Left kidney (tissue), 8 donors: ENCODE data around the gene FAM181B. TPM values are rescaled to one million over a fixed set of nuclear protein-coding genes. Genes with fewer than 3 reads are reported as not detected.

Source experiments
- DNase-seq: peaks from one replicate; pipeline ENCODE4 v3.0.0-alpha.2; 2013
- long read RNA-seq, 8 donors: transcript quantifications; one replicate each; lab custom pipeline, GENCODE V29; 2026
- polyA plus RNA-seq: library from polyadenylated mRNA; unstranded; fragments of 120-200 nt; gene quantifications from one replicate; pipeline ENCODE4 v1.2.1, GENCODE V29; 2013; ENCODE audit not compliant: insufficient read length

Gene FAM181B, protein sequence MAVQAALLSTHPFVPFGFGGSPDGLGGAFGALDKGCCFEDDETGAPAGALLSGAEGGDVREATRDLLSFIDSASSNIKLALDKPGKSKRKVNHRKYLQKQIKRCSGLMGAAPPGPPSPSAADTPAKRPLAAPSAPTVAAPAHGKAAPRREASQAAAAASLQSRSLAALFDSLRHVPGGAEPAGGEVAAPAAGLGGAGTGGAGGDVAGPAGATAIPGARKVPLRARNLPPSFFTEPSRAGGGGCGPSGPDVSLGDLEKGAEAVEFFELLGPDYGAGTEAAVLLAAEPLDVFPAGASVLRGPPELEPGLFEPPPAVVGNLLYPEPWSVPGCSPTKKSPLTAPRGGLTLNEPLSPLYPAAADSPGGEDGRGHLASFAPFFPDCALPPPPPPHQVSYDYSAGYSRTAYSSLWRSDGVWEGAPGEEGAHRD
- polyA plus RNA-seq: 2.3 TPM
- long read RNA-seq, donor 1, transcript FAM181B-201 (1 exons, 3,924 nt): major isoform, 19 of 19 reads
- long read RNA-seq, donor 1, partial matches to known transcripts: 0 of 19 reads
- long read RNA-seq, donor 1, other reads (novel, unspliced or antisense): 0 of 19 reads
- long read RNA-seq, donor 2, transcript FAM181B-201 (1 exons, 3,924 nt): major isoform, 9 of 9 reads
- long read RNA-seq, donor 2, partial matches to known transcripts: 0 of 9 reads
- long read RNA-seq, donor 2, other reads (novel, unspliced or antisense): 0 of 9 reads
- long read RNA-seq, donor 3, transcript FAM181B-201 (1 exons, 3,924 nt): major isoform, 12 of 12 reads
- long read RNA-seq, donor 3, partial matches to known transcripts: 0 of 12 reads
- long read RNA-seq, donor 3, other reads (novel, unspliced or antisense): 0 of 12 reads
- long read RNA-seq, donor 4, partial matches to known transcripts: 0 of 4 reads
- long read RNA-seq, donor 4, other reads (novel, unspliced or antisense): 0 of 4 reads
- long read RNA-seq, donor 5, transcript FAM181B-201 (1 exons, 3,924 nt): major isoform, 27 of 27 reads
- long read RNA-seq, donor 5, partial matches to known transcripts: 0 of 27 reads
- long read RNA-seq, donor 5, other reads (novel, unspliced or antisense): 0 of 27 reads
- long read RNA-seq, donor 6, transcript FAM181B-201 (1 exons, 3,924 nt): major isoform, 15 of 15 reads
- long read RNA-seq, donor 6, partial matches to known transcripts: 0 of 15 reads
- long read RNA-seq, donor 6, other reads (novel, unspliced or antisense): 0 of 15 reads
- long read RNA-seq, donor 7, transcript FAM181B-201 (1 exons, 3,924 nt): major isoform, 26 of 26 reads
- long read RNA-seq, donor 7, partial matches to known transcripts: 0 of 26 reads
- long read RNA-seq, donor 7, other reads (novel, unspliced or antisense): 0 of 26 reads
- long read RNA-seq, donor 8, transcript FAM181B-201 (1 exons, 3,924 nt): major isoform, 8 of 8 reads
- long read RNA-seq, donor 8, partial matches to known transcripts: 0 of 8 reads
- long read RNA-seq, donor 8, other reads (novel, unspliced or antisense): 0 of 8 reads

DNA sequence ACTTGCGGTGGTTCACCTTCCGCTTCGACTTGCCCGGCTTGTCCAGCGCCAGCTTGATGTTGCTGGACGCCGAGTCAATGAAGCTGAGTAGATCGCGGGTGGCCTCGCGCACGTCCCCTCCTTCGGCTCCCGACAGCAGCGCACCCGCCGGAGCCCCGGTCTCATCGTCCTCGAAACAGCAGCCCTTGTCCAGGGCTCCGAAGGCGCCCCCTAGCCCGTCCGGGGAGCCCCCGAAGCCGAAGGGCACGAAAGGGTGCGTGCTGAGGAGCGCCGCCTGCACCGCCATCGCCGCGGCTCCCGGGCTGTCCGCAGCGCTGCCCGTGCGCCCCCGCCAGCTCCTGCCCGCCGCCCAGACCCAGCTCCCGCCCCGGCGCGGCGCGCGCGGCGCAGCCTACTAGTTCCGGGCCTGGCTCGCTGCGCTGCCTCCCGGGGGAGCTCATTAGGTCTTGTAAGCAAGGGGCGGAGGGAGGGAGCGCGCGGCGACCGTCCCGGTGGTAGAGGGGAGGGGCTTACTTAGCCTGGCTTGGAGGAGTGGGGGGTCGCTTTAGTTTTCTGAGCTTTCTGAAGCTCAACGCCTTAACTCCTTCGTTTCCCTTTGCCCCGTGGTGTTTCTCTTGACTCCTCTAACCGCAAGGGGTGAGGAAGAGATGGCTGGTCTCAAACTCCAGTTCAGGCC is at the start of gene FAM181B:
TSS of gene FAM181B (minus strand) at position 421 of the 676 bp plus-strand sequence. CDS start at position 286, 135 bp downstream.
- DNase-seq: peak; percentile 84

DNA sequence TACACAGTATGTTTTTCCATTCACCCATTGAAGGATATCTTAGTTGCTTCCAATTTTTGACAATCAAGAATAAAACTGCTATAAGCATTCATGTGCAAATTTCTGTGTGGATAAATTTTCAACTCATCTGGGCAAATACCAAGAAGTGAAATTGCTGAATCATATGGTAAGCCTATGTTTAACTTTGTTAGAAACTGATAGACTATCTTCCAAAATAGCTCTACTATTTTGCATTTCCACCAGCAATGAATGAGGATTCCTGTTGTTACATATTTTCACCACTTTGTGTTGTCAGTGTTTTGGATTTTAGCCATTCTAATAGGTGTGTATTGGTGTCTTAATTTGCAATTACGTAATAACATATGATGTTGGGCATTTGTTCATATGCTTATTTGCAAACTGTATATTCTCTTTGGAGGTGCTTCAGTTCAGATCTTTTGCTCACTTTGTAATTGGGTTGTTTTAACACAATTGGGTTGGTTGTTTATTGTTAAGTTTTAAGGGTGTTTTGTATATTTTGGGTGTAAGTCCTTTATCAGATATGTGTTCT is 49.2 kb upstream of the FAM181B start:
- no peak for DNase-seq

DNA sequence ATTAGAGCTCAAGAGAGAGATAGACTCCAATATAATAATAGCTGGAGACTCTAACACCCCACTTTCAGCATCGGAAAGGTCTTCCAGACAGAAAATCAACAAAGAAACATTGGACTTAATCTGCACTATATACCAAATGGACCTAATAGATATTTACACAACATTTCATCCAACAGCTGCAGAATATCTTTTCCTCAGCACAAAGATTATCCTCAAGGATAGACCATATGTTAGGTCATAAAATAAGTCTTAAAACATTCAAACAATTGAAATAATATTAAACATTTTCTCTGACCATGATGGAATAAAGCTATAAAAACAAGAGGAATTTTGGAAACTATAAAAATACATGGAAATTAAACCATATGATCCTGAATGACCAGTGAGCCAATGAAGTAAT is 45.1 kb upstream of the FAM181B start:
- peak; percentile 26 for DNase-seq

DNA sequence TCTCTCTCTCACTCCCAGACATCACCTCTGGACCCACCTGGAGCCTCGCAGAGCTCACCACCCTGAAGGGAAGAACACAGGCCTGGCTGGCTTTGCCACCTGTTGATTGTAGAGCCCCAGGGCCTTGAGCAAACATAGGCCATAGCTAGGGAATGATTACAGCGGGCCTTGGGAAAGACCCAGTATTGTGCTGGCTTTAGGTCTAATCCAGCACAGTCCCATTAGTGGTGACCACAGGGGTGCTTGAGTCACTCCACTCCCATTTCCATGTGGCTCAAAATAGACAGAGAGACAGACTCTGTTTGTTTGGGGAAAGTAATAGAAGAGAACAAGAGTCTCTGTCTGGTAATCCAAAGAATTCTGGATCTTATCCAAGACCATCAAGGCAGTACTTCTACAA is 42.7 kb upstream of the FAM181B start:
- DNase-seq: no peak

DNA sequence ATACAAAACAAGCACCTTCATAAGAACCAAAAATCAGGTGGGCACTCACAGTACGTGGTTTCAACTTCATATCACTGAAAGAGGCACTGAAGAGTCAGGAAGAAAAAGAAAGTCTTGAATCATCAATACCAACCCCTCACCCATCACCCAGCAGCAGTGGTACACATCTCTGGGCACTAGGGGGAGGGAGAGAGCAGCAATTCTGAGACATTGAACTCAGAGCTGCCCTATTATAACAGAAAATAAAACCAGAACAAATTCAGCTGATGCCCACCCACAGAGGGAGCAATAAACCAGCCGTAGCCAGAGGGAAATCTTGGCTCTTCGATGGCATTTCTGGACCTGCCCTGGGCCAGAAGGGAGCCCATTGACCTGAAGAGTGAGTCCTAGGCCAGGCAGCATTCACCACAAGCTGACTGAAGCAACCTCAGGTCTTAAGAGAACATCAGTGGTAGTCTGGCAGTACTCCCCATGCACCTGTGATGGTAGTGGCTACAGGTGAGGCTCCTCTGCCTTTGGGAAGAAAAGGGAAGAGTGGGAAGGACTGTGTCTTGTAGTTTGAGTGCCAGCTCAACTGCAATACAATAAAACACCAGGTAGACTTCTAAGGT is 42.2 kb upstream of the FAM181B start:
- DNase-seq: no peak

DNA sequence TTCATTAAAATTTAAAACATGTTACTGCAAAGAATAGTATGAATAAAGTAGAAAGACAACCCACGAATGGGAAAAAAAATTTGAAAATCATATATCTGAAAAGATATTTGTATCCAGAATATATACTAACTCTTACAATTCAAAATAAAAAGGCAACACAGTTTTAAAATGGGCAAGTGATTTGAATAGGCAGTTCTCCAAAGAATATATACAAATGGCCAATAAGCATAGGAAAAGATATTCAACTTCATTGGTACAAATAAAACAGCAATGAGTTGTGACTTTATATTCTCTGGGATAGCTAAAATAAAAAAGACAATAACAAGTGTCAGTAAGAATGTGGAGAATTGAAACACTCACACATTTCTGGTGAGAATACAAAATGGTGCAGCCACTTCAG is 41.6 kb upstream of the FAM181B start:
- no peak for DNase-seq

DNA sequence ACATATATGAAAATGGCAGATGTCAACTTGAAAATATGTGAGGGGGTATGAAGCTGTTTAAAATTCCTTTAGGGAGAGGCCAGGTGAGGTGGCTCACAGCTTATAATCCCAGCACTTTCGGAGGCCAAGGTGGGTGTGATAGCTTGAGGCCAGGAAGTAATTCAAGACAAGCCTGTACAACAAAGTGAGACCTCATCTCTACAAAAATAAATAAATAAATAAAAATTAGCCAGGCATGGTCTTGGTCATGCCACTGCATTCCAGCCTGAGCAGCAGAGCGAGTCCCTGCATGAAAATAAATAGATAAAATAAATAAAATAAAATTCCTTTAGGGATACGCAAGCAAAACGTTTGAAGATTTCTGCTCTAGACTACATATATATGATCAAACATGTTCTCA is 38.1 kb upstream of the FAM181B start:
- no peak for DNase-seq

DNA sequence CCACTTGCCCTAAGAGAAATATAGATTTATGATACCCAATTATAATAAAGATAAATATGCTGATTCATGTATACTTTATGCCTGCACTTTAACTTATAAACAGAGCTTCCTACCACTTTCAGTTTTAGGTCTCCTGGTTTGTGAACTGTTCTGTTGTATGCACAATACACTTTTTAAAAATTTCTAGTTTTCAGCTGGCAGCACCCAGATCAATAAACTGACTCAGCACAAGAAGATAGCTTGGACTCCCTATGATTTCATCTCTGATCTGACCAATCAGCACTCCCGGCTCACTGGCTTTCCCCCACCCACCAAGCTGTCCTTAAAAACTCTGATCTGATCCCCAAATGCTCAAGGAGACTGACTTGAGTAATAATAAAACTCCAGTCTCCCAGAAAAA is 33.5 kb upstream of the FAM181B start:
- DNase-seq: no peak

DNA sequence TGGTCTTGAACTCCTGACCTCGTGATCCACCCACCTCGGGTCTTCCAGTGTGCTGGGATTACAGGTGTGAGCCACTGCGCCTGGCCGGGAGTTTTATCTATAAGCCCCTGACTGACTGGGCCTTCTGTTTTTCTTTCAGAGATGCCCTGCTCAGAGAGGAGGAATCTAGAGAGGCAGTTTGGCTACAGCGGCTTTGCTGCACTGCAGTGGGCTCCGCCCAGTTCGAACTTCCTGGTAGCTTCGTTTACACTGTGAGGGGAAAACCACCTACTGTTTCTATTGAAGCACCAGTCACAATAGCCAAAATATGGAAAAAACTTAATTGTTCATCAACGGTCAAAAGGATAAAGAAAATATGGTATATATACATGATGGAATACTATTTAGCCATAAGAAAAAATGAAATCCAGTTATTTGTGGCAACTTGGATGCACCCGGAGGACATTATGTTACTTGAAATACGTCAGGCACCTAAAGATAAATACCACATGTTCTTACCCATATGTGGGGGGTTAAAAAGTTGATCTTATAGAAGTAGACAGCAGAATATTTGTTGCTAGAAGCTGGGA is 31.9 kb upstream of the FAM181B start:
- DNase-seq: no peak

DNA sequence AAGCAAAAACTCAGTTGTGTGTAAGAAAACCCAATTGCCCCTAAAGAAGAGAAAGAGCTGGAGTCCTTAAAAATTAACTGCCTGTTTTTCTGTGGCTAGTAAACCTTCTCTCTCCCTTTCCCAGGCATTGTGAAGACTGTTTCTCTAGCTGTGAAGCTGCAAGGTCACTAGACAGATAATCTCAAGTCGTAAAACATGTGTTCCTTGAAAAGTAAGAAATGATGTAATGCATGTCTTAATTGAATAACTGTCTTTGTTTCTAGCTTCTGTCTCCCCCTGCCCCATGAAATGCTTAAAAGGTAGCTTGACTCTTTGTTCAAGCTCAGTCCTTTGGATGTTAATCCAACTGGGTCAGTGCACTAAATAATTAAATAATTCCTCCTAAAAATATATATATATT is 29.5 kb upstream of the FAM181B start:
- no peak for DNase-seq

DNA sequence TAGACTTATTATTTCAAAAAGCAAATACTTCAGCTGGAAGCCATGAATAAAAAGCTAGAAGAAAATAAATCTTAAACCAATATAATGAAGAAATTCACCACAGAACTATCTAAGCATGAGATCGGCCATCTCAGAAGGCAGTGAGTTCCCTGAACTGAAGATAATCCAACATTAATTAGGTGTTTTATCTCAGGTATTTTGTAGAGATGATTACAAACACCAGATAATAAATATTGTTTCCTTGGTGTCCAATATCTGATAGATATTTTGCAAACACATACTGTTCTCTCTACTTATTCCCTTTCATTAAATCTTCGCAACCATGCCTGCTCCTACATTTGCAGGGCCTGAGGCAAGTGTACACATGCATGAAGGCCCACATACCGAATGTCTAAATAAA is 26.0 kb upstream of the FAM181B start:
- no peak for DNase-seq

DNA sequence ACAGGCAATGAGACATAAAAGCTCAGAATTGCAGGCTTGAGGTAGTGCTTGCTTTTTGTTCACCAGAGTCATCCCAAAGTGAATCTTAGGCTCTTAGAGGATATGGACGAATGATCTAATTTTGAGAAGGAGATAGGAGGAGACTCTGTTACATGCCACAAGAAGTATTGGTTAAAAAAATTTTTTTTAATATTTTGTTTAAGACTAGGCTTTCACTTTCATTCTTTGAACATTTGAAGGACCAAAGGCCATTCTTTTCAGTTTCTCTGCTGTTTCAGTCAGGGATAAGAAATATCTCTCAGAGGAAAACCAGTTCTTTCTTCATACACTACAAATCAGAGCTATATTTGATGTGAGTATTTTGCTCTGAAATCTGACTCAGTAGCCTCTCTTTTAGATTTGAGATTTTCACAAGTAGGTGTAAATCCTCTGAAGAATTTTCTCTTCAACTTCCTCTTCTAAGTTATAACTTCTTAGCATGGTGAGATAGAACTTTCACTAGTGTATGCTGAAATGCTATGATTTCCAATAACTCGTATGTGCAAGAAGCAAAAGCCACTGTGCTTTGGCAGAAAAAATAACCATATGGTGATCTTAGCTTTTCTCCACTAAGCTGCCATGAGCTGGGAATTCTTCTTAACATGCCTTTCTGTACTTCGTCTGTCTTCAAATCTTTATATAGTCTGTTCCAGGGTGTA is 24.1 kb upstream of the FAM181B start:
- no peak for DNase-seq

DNA sequence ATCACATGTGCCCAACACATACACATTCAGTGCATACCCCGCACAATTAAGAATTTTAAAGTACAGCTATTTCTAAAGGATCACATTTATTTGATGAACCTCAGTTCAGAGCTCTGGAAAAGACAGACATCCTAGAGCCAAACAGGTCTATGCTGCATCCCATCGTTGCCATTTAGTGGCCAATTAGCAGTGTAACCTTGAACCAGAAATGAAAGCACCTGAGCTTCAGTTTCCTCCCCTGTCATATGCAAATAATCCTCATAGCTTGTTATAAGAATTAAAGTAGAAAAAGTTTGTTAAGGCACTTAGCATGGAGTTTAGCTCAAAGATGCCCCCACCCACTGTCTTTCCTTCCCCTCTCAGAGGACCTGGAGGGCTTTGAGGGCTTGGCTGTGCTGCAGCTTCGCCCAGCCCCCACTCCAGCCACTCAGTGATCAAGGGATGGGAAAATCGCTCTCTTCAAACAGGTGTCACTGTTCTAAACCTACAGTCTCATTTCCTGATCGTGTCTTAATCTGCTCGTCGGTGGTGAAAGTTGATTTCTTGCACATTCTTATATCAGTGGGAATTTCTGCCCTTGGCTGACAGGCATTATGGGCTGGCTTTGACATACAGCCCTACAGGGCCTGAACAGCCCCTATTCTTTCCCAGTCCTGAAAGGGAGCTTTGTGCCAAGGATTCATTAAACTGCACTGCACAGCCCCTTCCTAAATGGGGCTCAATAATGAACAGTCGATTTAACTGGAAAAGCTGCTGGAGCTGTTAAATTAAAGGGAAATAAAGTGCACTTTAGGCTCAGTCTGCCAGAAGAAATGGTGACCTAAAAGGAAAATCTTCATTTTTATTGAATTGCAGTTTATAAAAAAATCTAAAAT is 23.3 kb upstream of the FAM181B start:
- DNase-seq: no peak

DNA sequence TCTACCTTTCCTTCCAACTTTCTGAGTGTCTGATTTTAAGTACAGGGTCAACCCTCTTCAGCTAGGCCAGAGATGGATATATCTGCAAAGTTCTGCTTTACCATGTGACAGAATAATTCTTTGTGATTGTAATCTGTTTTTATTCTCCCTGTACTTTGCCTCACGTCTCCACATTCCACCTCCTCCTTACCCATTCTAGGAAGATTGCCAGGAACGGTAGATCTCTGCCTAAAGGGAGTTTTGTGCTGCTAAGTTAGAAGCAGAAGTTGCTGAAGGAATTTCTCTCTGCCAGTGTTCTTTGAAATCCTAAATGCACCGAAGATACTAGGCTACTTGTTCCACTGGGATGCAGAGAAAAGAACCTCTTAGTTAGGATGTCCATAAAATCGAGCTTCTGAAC is 20.7 kb upstream of the FAM181B start:
- no peak for DNase-seq

DNA sequence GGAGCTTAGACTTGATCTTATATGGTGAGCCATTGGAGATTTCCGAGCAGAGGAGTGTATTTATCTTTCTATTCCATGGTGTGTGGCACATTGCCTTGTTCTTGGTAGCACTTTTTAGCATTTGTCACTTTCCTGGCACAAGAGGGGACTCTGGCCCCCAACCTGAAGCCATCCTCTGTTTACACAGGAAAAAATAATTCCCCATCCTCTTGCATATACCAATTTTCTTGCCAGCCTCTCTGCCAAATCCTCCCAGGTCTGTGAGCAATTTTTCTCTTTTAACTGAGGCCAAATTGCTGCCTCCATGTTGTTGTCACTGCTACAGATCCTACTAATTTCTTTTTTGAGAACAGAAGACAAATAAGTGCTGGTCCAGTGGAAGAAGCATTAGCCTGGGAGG is 20.3 kb upstream of the FAM181B start:
- no peak for DNase-seq

DNA sequence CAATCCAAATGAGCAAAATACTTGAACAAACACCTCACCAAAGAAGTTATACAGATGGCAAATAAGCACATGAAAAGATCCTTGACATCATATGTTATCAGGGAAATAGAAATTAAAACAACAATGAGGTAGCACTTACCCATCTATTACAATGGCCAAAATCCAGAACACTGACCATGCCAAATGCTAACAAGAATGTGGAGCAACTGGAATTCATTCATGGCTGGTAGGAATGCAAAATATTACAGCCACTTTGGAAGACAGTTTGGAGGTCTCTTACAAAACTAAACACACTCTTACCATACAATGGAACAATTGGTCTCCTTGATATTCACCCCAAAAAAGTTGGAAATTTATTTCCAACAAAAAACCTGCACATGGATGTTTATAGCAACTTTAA is 19.1 kb upstream of the FAM181B start:
- DNase-seq: no peak

DNA sequence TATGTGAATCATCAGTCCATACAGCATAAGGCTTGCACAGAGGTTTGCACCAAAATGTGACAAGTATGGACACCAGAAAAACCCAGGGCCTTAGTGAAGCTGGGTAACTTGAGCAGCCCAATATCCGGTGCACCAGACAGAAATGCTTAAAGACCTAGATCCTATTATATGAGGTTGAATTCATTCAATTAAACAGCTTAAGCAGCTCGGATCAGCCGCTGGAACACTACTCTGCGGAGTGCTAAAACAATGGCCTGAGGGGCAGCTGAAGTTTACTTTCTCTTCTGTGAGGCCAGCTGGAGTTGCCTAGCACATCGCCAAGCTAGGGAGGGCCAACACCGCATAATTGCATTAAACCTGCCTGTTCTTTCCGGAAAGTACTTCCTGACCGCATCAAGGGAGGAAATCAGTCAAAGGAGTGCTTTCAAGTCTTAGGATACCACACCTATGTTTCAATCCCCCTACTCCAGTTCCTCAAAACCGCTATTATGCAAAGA is 17.0 kb upstream of the FAM181B start:
- peak; percentile 60 for DNase-seq

DNA sequence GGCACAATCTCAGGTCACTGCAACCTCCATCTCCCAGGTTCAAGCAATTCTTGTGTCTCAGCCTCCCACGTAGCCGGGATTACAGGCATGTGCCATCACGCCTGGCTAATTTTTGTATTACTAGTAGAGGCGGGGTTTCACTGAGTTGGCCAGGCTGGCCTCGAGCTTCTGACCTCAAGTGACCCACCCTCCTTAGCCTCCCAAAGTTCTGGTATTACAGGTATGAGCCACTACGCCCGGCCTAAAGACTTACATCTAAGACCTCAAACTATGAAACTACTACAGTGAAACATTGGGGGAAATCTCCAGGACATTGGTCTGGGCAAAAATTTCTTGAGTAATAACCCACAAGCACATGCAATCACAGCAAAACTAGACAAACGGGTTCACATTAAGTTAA is 13.8 kb upstream of the FAM181B start:
- DNase-seq: no peak
